HUES64 (cell line): Measurements from ENCODE around the gene CD47.

Experiments used
- H3K27ac ChIP-seq: 2 replicates; pipeline ENCODE4 v1.7.0; 2013; ENCODE audit warnings: low read depth, low read length, inconsistent platforms
- H3K27me3 ChIP-seq: 2 replicates; pipeline ENCODE4 v1.6.1; 2013; ENCODE audit warnings: mild to moderate bottlenecking, low read length; ENCODE audit not compliant: insufficient read depth
- H3K36me3 ChIP-seq: 2 replicates; pipeline ENCODE4 v1.6.1; 2013; ENCODE audit warnings: mild to moderate bottlenecking, low read length; ENCODE audit not compliant: insufficient read depth
- H3K4me1 ChIP-seq: 2 replicates; pipeline ENCODE4 v1.6.1; 2013; ENCODE audit warnings: mild to moderate bottlenecking, low read length, moderate library complexity; ENCODE audit not compliant: insufficient read depth
- H3K4me3 ChIP-seq: 2 replicates; pipeline ENCODE4 v1.5.1; 2013; ENCODE audit warnings: mild to moderate bottlenecking, low read length, moderate library complexity
- H3K9ac ChIP-seq: 2 replicates; pipeline ENCODE4 v1.6.1; 2013; ENCODE audit warnings: mild to moderate bottlenecking, low read depth, low read length
- H3K9me3 ChIP-seq: 2 replicates; pipeline ENCODE4 v1.6.1; 2013; ENCODE audit warnings: low read depth, low read length; ENCODE audit not compliant: insufficient read depth
- WGBS: fragments of 150-250, 120-280 bp; methylation state at CpG from one replicate; pipeline ENCODE4 v1.1.7; 2013; ENCODE audit warnings: missing lambda C conversion rate; 5-methylcytosine and 5-hydroxymethylcytosine counted together

CD47 gene

GRCh38 chr3:108025177-108025576 is 65.7 kb downstream of the CD47 start:
- 0 out of 2 replicates have a peak, but pooled peaks cover 6% of the 10 kb centered on the region for H3K9me3 ChIP-seq
- H3K27ac ChIP-seq, result no peak overlapping the region
- 84% methylated on average over 3 of the region's 3 CpGs for WGBS
- H3K27me3 ChIP-seq, result no peaks in the 10 kb centered on the region
- no peak overlapping the region for H3K9ac ChIP-seq
- no peaks in the 10 kb centered on the region for H3K36me3 ChIP-seq
- peaks cover 14% of the 10 kb centered on the region for H3K4me1 ChIP-seq
- no peak overlapping the region for H3K4me3 ChIP-seq

GRCh38 chr3:108024146-108024850 is 66.5 kb downstream of the CD47 start:
- H3K36me3 ChIP-seq, result no peaks in the 10 kb centered on the region
- no peak overlapping the region for H3K27ac ChIP-seq
- no peak overlapping the region for H3K9ac ChIP-seq
- WGBS, result 95% methylated on average over 6 of the region's 6 CpGs
- no peak overlapping the region for H3K4me3 ChIP-seq
- H3K27me3 ChIP-seq, result no peaks in the 10 kb centered on the region
- peaks cover 11% of the 10 kb centered on the region for H3K4me1 ChIP-seq
- H3K9me3 ChIP-seq, result 0 out of 2 replicates have a peak, but pooled peaks cover 6% of the 10 kb centered on the region

- Histone ChIP-seq H3K9me3 (0 out of 2 replicates have a peak, but pooled peaks cover 6% of the 10 kb centered on the region), H3K27me3 (no peaks in the 10 kb centered on the region), H3K36me3 (no peaks in the 10 kb centered on the region), H3K9ac (no peak overlapping the region), H3K4me1 (peaks cover 10% of the 10 kb centered on the region), H3K4me3 (no peak overlapping the region), H3K27ac (no peak overlapping the region)
- WGBS, result 95% methylated on average over 3 of the region's 3 CpGs
Observed at GRCh38 chr3:108022256-108023150, 68.3 kb downstream of the CD47 start.

- 31% methylated on average over 2 of the region's 2 CpGs for WGBS
Observed at GRCh38 chr3:108021533-108021932, 69.3 kb downstream of the CD47 start.

GRCh38 chr3:108021131-108021530 is 69.7 kb downstream of the CD47 start:
- no peaks in the 10 kb centered on the region for H3K36me3 ChIP-seq
- 56% methylated on average over 3 of the region's 3 CpGs for WGBS
- H3K4me1 ChIP-seq, result peaks cover 11% of the 10 kb centered on the region
- no peaks in the 10 kb centered on the region for H3K9me3 ChIP-seq
- H3K4me3 ChIP-seq, result no peak overlapping the region
- no peaks in the 10 kb centered on the region for H3K27me3 ChIP-seq
- H3K27ac ChIP-seq, result no peak overlapping the region
- no peak overlapping the region for H3K9ac ChIP-seq

More at GRCh38 chr3:108021533-108021932, 69.3 kb downstream of the CD47 start:
- no peaks in the 10 kb centered on the region for H3K27me3 ChIP-seq
- no peak overlapping the region for H3K9ac ChIP-seq
- no peaks in the 10 kb centered on the region for H3K36me3 ChIP-seq
- no peak overlapping the region for H3K4me3 ChIP-seq
- no peaks in the 10 kb centered on the region for H3K9me3 ChIP-seq
- H3K27ac ChIP-seq, result no peak overlapping the region
- peaks cover 11% of the 10 kb centered on the region for H3K4me1 ChIP-seq

GRCh38 chr3:108018552-108018951 is 72.3 kb downstream of the CD47 start:
- 70% methylated on average over 8 of the region's 8 CpGs for WGBS
- Histone ChIP-seq H3K9ac (no peak overlapping the region), H3K36me3 (no peaks in the 10 kb centered on the region), H3K4me1 (peaks cover 11% of the 10 kb centered on the region), H3K9me3 (no peaks in the 10 kb centered on the region), H3K27ac (no peak overlapping the region), H3K4me3 (no peak overlapping the region), H3K27me3 (no peaks in the 10 kb centered on the region)

GRCh38 chr3:108017587-108017986 is 73.2 kb downstream of the CD47 start:
- 78% methylated on average over 4 of the region's 4 CpGs for WGBS
- Histone ChIP-seq H3K9ac (no peak overlapping the region), H3K4me1 (peaks cover 11% of the 10 kb centered on the region), H3K4me3 (no peak overlapping the region), H3K27me3 (no peaks in the 10 kb centered on the region), H3K27ac (no peak overlapping the region), H3K36me3 (no peaks in the 10 kb centered on the region), H3K9me3 (no peaks in the 10 kb centered on the region)

- H3K4me1 ChIP-seq, result peaks cover 6% of the 10 kb centered on the region; the same call in 1 of the 2 replicates
- H3K4me3 ChIP-seq, result no peak overlapping the region
- H3K27me3 ChIP-seq, result no peaks in the 10 kb centered on the region
- no peak overlapping the region for H3K9ac ChIP-seq
- WGBS, result 89% methylated on average over 2 of the region's 2 CpGs
- H3K27ac ChIP-seq, result no peak overlapping the region
- no peaks in the 10 kb centered on the region for H3K36me3 ChIP-seq
- H3K9me3 ChIP-seq, result no peaks in the 10 kb centered on the region
Observed at GRCh38 chr3:108014943-108015342, 75.9 kb downstream of the CD47 start.

- no peaks in the 10 kb centered on the region for H3K36me3 ChIP-seq
- no peaks in the 10 kb centered on the region for H3K9me3 ChIP-seq
- no peak overlapping the region for H3K27ac ChIP-seq
- peaks cover 6% of the 10 kb centered on the region; the same call in 1 of the 2 replicates for H3K4me1 ChIP-seq
- H3K9ac ChIP-seq, result no peak overlapping the region
- no peaks in the 10 kb centered on the region for H3K27me3 ChIP-seq
- WGBS, result 89% methylated on average over 7 of the region's 8 CpGs
- no peak overlapping the region for H3K4me3 ChIP-seq
Observed at GRCh38 chr3:108013141-108014055, 77.4 kb downstream of the CD47 start.

- H3K9me3 ChIP-seq, result no peaks in the 10 kb centered on the region
- no peaks in the 10 kb centered on the region for H3K36me3 ChIP-seq
- H3K27me3 ChIP-seq, result no peaks in the 10 kb centered on the region
- H3K27ac ChIP-seq, result no peak overlapping the region
- H3K4me3 ChIP-seq, result no peak overlapping the region
- no peak overlapping the region for H3K9ac ChIP-seq
- no peaks in the 10 kb centered on the region for H3K4me1 ChIP-seq
- WGBS, result 89% methylated on average over 8 of the region's 8 CpGs
Observed at GRCh38 chr3:108012304-108012703, 78.5 kb downstream of the CD47 start.
